Breast epithelium (tissue), 3 donors: ENCODE data around the gene FAM43A.

ENCODE experiments used
- CTCF ChIP-seq, 3 donors: fragments of 450-650 bp; IDR thresholded peaks; one replicate each; pipeline ENCODE4 v1.5.1; 2016 to 2017; ENCODE audit warnings: antibody characterized with exemption in 3 of 3, mild to moderate bottlenecking in 3 of 3, moderate library complexity in 3 of 3
- POLR2A ChIP-seq: fragments of 450-650 bp; IDR thresholded peaks from one replicate; pipeline ENCODE4 v1.6.1; 2016; ENCODE audit warnings: antibody characterized with exemption, mild to moderate bottlenecking, moderate library complexity
- POLR2AphosphoS5 ChIP-seq, 3 donors: sonication (generic); formaldehyde crosslinking; IDR thresholded peaks; one replicate each; pipeline ENCODE4 v1.6.1; 2017; ENCODE audit warnings: antibody characterized with exemption in 3 of 3

GRCh38 chr3:194723846-194724618 lies 38.3 kb downstream of the FAM43A start:
- no peak for TF ChIP-seq POLR2A
- no peak for TF ChIP-seq CTCF (IDR thresholded peaks at IDR 0.05)
- TF ChIP-seq POLR2AphosphoS5 (IDR thresholded peaks at IDR 0.05): no peak
